ENCODE data around the gene POLR2E. TPM values are rescaled to one million over a fixed set of nuclear protein-coding genes. Genes with fewer than 3 reads are reported as not detected.

Gene POLR2E
- total RNA-seq, 1 donor from 2014 or later, result 140 TPM

DNA sequence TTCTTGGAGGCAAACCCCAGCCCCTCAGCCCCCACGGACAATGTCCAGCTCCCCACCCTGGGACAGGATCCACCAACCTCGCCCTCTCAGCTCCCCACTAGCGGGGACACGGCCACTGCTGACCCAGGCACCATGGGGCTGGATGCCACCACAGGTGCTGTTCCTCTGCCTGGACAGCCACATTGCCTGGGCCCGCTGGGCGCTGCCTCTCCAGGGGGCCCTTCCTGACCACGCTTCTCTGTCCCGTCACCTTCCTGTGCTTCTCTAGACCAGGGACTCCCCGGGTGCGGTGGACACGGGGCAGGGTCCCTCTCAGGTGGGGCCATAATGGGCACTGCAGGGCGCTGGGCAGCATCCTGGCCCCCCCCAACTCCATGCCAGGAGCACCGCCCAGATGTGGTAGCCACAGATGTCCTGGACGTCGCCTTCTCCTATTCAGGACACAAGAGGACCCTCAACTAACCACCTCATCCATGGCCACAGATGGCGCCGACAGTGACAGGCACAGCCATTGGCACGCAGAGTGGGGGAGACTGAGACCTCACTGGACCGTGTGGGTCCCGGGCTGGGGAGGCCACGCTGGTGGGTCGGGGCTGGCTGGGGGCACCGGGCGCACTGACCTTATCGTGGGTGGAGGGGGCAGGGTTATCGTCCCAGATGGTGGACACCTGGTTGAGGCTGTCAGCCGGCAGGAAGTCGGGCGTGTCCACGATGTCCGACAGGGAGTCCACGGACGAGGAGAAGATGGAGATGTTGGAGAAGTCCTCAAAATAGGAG lies 32.0 kb upstream of the POLR2E start:
- no peak for DNase-seq
- Mint-ChIP-seq H3K27ac (ENCODE audit: unreplicated experiment) (no peak overlapping the region), H3K4me1 (ENCODE audit: low read depth, unreplicated experiment) (no peaks in the 10 kb centered on the region), H3K4me3 (ENCODE audit: unreplicated experiment) (no peak overlapping the region), H3K27me3 (ENCODE audit: unreplicated experiment) (peaks cover 3% of the 10 kb centered on the region), H3K9me3 (ENCODE audit: unreplicated experiment) (peaks cover 7% of the 10 kb centered on the region), H3K36me3 (ENCODE audit: unreplicated experiment) (no peaks in the 10 kb centered on the region)
- TF ChIP-seq, protein P1, sequence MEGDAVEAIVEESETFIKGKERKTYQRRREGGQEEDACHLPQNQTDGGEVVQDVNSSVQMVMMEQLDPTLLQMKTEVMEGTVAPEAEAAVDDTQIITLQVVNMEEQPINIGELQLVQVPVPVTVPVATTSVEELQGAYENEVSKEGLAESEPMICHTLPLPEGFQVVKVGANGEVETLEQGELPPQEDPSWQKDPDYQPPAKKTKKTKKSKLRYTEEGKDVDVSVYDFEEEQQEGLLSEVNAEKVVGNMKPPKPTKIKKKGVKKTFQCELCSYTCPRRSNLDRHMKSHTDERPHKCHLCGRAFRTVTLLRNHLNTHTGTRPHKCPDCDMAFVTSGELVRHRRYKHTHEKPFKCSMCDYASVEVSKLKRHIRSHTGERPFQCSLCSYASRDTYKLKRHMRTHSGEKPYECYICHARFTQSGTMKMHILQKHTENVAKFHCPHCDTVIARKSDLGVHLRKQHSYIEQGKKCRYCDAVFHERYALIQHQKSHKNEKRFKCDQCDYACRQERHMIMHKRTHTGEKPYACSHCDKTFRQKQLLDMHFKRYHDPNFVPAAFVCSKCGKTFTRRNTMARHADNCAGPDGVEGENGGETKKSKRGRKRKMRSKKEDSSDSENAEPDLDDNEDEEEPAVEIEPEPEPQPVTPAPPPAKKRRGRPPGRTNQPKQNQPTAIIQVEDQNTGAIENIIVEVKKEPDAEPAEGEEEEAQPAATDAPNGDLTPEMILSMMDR (IDR thresholded peaks at IDR 0.05; ENCODE audit: partially characterized antibody, unreplicated experiment), result no peak

GRCh38 chr19:1125601-1126467 lies 30.7 kb upstream of the POLR2E start:
- Mint-ChIP-seq H3K27ac (ENCODE audit: unreplicated experiment) (no peak overlapping the region), H3K36me3 (ENCODE audit: unreplicated experiment) (no peaks in the 10 kb centered on the region), H3K4me3 (ENCODE audit: unreplicated experiment) (no peak overlapping the region), H3K27me3 (ENCODE audit: unreplicated experiment) (peaks cover 3% of the 10 kb centered on the region), H3K4me1 (ENCODE audit: low read depth, unreplicated experiment) (no peaks in the 10 kb centered on the region), H3K9me3 (ENCODE audit: unreplicated experiment) (peaks cover 7% of the 10 kb centered on the region)
- TF ChIP-seq, protein P1 (IDR thresholded peaks at IDR 0.05; ENCODE audit: partially characterized antibody, unreplicated experiment), result no peak
- DNase-seq, result no peak

DNA sequence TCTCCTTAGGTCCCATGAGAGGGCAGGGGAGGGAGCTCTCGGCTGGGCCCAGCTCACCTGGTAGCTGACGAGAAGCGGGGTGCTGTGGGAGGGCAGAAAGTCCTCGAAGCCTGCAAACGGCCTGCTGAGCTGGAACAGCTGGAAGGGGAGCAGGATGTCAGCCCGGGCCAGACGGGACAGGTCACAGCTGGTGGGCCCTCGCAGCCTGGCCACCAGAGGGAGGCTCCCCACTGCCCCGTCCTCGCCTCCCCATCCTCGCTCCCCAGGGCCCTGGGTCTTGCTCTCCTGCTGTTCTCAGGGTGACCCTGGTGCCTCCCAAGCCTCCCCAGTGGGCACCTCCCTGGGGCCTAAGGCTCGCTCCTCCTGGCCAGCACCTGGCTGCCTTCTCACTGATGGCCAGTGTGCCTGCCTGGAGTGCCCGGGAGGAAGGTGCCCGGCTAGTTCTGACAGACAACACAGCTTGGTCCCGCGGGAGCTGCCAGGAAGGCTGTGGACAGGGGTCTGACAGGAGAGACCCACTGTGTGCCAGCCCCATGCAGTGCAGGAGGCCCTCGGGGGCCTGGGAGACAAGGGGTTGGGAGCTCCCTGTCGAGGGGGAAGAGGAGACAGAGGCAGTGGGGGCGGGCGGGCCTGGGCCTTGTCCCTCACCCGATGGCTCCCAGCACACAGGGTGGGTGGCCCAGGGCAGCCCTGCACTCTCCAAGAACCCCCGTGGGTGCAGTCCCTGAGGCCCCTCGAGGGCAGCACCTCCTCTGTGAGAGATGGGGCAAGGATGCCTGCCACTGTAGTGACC lies 28.9 kb upstream of the POLR2E start:
- no peak for DNase-seq
- no peak overlapping the region for H3K27ac Mint-ChIP-seq (ENCODE audit: unreplicated experiment)
- H3K36me3 Mint-ChIP-seq (ENCODE audit: unreplicated experiment), result no peaks in the 10 kb centered on the region
- H3K4me3 Mint-ChIP-seq (ENCODE audit: unreplicated experiment), result no peak overlapping the region
- peaks cover 7% of the 10 kb centered on the region for H3K9me3 Mint-ChIP-seq (ENCODE audit: unreplicated experiment)
- H3K4me1 Mint-ChIP-seq (ENCODE audit: low read depth, unreplicated experiment), result no peaks in the 10 kb centered on the region
- H3K27me3 Mint-ChIP-seq (ENCODE audit: unreplicated experiment), result peaks cover 5% of the 10 kb centered on the region
- TF ChIP-seq, protein P1 (IDR thresholded peaks at IDR 0.05; ENCODE audit: partially characterized antibody, unreplicated experiment), result no peak

- Mint-ChIP-seq H3K4me1 (ENCODE audit: low read depth, unreplicated experiment) (no peaks in the 10 kb centered on the region), H3K36me3 (ENCODE audit: unreplicated experiment) (no peaks in the 10 kb centered on the region), H3K27ac (ENCODE audit: unreplicated experiment) (no peak overlapping the region), H3K4me3 (ENCODE audit: unreplicated experiment) (no peak overlapping the region), H3K27me3 (ENCODE audit: unreplicated experiment) (peaks cover 5% of the 10 kb centered on the region), H3K9me3 (ENCODE audit: unreplicated experiment) (peaks cover 6% of the 10 kb centered on the region)
- DNase-seq, result no peak
- TF ChIP-seq, protein P1 (IDR thresholded peaks at IDR 0.05; ENCODE audit: partially characterized antibody, unreplicated experiment), result no peak
Measured at GRCh38 chr19:1123381-1123780, 28.2 kb upstream of the POLR2E start.
